ENCODE data around the gene ECM1. TPM values are rescaled to one million over a fixed set of nuclear protein-coding genes. Genes with fewer than 3 reads are reported as not detected.

Gene ECM1
- total RNA-seq, 6 experiments from 2014 or later, result 8.8 to 26.7 (median 14.9) TPM

GRCh38 chr1:150535511-150536287 lies 27.8 kb downstream of the ECM1 start:
- Histone ChIP-seq H3K27ac (no peak overlapping the region), H3K4me3 (no peak overlapping the region), H3K4me1 (peaks cover 0 to 16% (median 5%) of the 10 kb centered on the region in 4 donors), H3K27me3 (no peaks in the 10 kb centered on the region), H3K36me3 (no peaks in the 10 kb centered on the region), H3K9me3 (no peaks in the 10 kb centered on the region)
- intact Hi-C loops (cut with DNase I), result loop anchor here in 1 of 2 donors (10.0 kb wide), 1 partner anchor 71 kb away; no protein-coding TSS in a partner anchor
- DNase-seq (peak in 1 of 3 donors; percentile 14), ATAC-seq (no peak)
- 93% methylated on average over 10 of the region's 14 CpGs for WGBS (ENCODE audit: insufficient coverage, low coverage, low lambda C conversion rate, missing lambda C conversion rate)
- TF ChIP-seq CTCF (IDR thresholded peaks at IDR 0.05) (no peak), POLR2A (IDR thresholded peaks at IDR 0.05) (no peak)

- no peak for ATAC-seq
- 82% methylated on average over 4 of the region's 12 CpGs for WGBS (ENCODE audit: insufficient coverage, low coverage, low lambda C conversion rate, missing lambda C conversion rate)
Measured at GRCh38 chr1:150536836-150537731, 29.2 kb downstream of the ECM1 start.

GRCh38 chr1:150537732-150538684 lies 30.1 kb downstream of the ECM1 start:
- H3K27me3 ChIP-seq, result no peaks in the 10 kb centered on the region
- H3K4me3 ChIP-seq, result no peak overlapping the region
- TF ChIP-seq POLR2A (IDR thresholded peaks at IDR 0.05), result no peak
- no peak for TF ChIP-seq CTCF (IDR thresholded peaks at IDR 0.05)
- intact Hi-C loops (cut with DNase I), result loop anchor here in 1 of 2 donors (10.0 kb wide), 1 partner anchor 73 kb away; no protein-coding TSS in a partner anchor
- no peaks in the 10 kb centered on the region for H3K36me3 ChIP-seq
- peaks cover 0 to 2% (median under 1%) of the 10 kb centered on the region in 4 donors for H3K4me1 ChIP-seq
- DNase-seq (peak in 1 of 3 donors; percentile 40), ATAC-seq (peak in 1 of 4 donors; percentile 35)
- H3K27ac ChIP-seq, result no peak overlapping the region
- H3K9me3 ChIP-seq, result no peaks in the 10 kb centered on the region
- WGBS (ENCODE audit: insufficient coverage, low coverage, low lambda C conversion rate, missing lambda C conversion rate), result 73% methylated on average over 8 of the region's 17 CpGs

More at GRCh38 chr1:150536836-150537731, 29.2 kb downstream of the ECM1 start:
- Histone ChIP-seq H3K36me3 (no peaks in the 10 kb centered on the region), H3K4me1 (peaks cover 0 to 10% (median 5%) of the 10 kb centered on the region in 4 donors), H3K27me3 (no peaks in the 10 kb centered on the region), H3K9me3 (no peaks in the 10 kb centered on the region), H3K27ac (no peak overlapping the region), H3K4me3 (no peak overlapping the region)
- DNase-seq, result peak in 1 of 3 donors; percentile 15
- intact Hi-C loops (cut with DNase I), result loop anchor here in 1 of 2 donors (10.0 kb wide), 1 partner anchor 72 kb away; no protein-coding TSS in a partner anchor
- TF ChIP-seq POLR2A (IDR thresholded peaks at IDR 0.05) (no peak), CTCF (IDR thresholded peaks at IDR 0.05) (no peak)

Measured in right lobe of liver (tissue), 6 donors.